Rectal smooth muscle tissue (tissue), 1 donor: ENCODE measurements around the gene PTPA.
A peak's percentile ranks its signal among the peaks of the same experiment; 100 is the strongest.

Source experiments
- H3K27ac ChIP-seq: one replicate; pipeline ENCODE4 v1.7.0; 2013; ENCODE audit warnings: low read depth, low read length, inconsistent platforms
- H3K27me3 ChIP-seq: one replicate; pipeline ENCODE4 v1.7.0; 2013; ENCODE audit warnings: low read length; ENCODE audit not compliant: control insufficient read depth, insufficient read depth
- H3K36me3 ChIP-seq: one replicate; pipeline ENCODE4 v1.7.0; 2013; ENCODE audit warnings: low read length; ENCODE audit not compliant: control insufficient read depth, insufficient read depth
- H3K4me1 ChIP-seq: one replicate; pipeline ENCODE4 v1.7.0; 2013; ENCODE audit warnings: low read length; ENCODE audit not compliant: control insufficient read depth, insufficient read depth
- H3K4me3 ChIP-seq: one replicate; pipeline ENCODE4 v1.7.0; 2013; ENCODE audit warnings: low read length
- H3K9ac ChIP-seq: one replicate; pipeline ENCODE4 v1.7.0; 2013; ENCODE audit warnings: low read length

Gene PTPA

DNA sequence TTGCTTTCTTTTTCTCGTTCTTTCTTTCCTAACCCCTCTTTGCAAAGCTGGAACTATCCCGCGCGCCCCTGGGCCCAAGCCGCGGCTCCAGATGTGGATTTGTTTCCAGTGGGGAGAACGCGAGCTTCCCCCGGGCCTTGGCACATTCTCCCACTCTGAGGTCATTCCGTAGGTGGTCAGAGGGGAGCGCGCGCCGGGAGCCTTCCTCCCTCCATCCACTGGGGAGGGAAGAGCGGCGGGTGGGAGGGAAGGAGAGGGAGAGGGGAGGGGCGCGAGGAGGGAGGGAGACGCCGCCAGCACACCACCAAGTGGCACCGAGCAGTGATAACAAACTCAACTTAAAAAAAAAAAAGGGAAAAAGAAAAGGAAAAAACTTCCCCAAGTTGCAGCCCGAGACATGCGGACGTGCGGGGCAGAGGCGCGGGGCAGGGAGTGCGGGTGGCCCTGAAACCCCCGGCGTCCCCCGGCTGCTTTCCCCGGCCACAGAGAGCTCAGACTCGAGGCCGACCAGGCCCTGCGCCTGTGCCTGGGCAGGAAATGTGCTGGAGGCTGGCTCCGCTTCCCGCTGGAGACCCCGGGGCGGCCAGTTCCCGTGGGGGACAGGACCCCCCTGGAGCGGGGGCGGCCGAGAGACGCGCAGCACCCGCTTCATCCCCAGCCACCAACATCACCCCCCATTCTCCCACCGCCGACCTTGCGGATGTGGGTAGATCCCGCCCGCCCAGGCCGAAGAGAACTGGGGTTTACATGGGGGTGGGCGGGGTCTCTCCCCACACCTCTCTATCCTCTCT is 63.7 kb downstream of the PTPA start:
- H3K36me3 ChIP-seq: no peaks in the 10 kb centered on the region
- peak overlapping the region; percentile 77 for H3K4me3 ChIP-seq
- peak overlapping the region; percentile 99 for H3K27ac ChIP-seq
- H3K4me1 ChIP-seq: peaks cover 3% of the 10 kb centered on the region
- H3K27me3 ChIP-seq: peaks cover 3% of the 10 kb centered on the region
- H3K9ac ChIP-seq: peak overlapping the region; percentile 87

DNA sequence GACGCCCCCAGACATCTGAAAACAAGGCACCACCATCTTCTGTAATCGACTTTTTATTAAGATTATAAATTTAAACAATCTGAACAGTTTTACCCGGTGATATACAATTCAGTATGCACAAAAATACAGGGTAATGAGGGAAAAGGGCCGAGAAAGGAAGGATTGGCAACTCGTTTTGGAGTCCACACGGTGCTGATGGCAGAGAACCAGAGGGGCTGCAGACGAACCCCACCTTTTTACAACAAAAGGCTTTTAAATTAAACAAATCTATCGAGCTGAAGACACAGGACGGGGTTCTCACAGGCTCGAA is 64.3 kb downstream of the PTPA start:
- H3K4me3 ChIP-seq: peak overlapping the region; percentile 77

DNA sequence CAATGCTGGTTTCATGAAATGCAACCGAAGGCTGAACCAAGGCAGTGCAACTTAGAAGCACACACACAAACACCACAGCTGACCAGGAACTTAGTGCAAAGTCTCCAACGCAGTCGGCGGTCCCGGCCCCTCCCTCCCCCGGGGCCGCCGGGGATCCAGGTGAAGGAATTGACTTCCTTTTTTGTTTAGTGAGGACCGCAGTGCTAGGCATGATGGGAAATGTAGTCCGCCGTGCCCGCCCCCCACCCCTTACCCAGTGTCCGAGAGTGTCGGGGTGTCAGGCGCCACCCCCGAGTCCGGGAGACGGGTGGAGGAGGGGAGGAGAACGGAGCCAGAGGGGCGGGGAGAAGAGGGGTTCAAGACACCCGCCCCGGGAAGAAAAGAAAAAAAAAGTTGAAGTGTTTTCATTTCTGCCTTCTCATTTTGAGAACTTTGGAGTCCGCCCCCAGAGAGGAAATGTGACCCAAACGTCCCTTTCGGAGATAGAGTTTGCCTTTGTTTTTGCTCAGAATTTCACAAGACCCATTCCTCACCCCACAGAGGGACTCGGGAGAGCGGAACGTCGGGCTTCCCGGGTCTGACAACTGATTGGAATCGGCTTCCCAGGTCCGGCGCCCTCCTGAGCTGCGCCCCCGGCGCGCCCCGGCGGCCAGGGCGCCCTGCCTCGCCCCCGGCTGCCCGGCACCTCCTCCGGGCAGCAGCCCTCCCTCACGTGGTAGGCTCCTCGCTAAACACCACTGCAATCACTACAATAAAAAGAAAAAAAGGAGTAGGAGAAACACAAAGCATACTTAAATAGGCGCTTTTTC is 64.8 kb downstream of the PTPA start:
- H3K27me3 ChIP-seq: peaks cover 3% of the 10 kb centered on the region
- peaks cover 3% of the 10 kb centered on the region for H3K4me1 ChIP-seq

More for the DNA sequence above, 64.3 kb downstream of the PTPA start:
- Histone ChIP-seq H3K27ac (peak overlapping the region; percentile 99), H3K9ac (peak overlapping the region; percentile 38), H3K36me3 (no peaks in the 10 kb centered on the region), H3K27me3 (peaks cover 3% of the 10 kb centered on the region), H3K4me1 (peaks cover 3% of the 10 kb centered on the region)

DNA sequence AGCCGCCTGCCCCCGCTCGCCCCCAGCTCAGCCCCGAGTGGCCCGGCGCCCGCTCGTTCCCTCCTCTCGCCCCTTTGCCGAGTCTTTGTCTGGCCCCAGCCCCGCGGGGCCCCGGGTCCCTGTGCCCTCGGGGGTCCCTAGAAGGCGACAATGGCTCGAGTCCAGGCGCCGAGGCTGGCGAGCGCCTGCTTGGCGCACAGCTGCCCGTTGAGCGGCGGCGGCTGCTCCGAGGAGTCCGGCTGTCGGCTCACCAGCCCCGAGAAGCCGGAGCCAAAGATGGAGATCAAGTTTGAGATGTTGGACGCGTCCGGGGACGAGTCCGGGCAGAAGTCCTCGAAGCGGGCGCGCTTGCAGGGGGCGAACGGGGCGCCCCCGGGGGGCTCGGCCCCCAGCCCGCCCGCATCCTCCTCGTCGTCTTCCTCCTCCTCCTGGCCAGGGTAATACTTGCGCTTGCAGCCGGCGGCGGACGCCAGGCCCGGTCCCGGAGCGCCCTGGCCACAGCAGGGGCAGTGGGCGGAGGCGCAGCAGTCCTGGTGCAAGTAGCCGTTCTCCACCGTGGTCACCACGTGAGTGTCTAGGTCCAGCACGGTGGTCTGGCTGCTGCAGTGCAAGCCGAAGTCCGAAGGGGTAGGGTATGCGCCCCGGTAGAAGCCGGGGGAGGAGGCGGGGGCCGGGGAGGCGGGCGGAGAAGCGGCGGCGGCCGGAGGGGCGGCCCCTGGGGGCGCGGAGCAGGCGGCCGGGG is 65.7 kb downstream of the PTPA start:
- peaks cover 3% of the 10 kb centered on the region for H3K4me1 ChIP-seq
- peak overlapping the region; percentile 99 for H3K27ac ChIP-seq
- peak overlapping the region; percentile 25 for H3K9ac ChIP-seq
- no peaks in the 10 kb centered on the region for H3K36me3 ChIP-seq
- H3K27me3 ChIP-seq: peaks cover 2% of the 10 kb centered on the region
- H3K4me3 ChIP-seq: peak overlapping the region; percentile 77

More for the DNA sequence above, 64.8 kb downstream of the PTPA start:
- Histone ChIP-seq H3K27ac (peak overlapping the region; percentile 99), H3K36me3 (no peaks in the 10 kb centered on the region), H3K9ac (peak overlapping the region; percentile 38), H3K4me3 (peak overlapping the region; percentile 77)

DNA sequence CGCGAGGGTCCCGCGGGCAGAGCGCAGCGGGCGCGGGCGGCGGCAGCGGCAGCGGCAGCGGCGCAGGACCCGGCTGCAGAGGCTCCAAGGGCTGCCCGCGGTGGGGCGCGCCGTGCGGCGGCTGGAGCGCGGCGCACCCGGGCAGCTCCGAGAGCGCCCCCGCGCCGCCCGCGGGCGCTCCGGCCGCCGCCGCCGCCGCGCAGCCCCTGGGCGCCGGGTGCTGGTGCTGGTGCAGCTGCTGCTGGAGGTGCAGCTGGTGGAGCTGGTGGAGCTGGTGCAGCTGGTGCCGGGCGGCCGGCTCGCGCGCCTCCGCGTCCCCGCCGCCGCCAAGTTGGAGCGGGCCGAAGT is 66.2 kb downstream of the PTPA start:
- Histone ChIP-seq H3K27me3 (no peaks in the 10 kb centered on the region), H3K4me3 (peak overlapping the region; percentile 85), H3K36me3 (no peaks in the 10 kb centered on the region), H3K4me1 (peaks cover 3% of the 10 kb centered on the region), H3K27ac (peak overlapping the region; percentile 60), H3K9ac (peak overlapping the region; percentile 49)

DNA sequence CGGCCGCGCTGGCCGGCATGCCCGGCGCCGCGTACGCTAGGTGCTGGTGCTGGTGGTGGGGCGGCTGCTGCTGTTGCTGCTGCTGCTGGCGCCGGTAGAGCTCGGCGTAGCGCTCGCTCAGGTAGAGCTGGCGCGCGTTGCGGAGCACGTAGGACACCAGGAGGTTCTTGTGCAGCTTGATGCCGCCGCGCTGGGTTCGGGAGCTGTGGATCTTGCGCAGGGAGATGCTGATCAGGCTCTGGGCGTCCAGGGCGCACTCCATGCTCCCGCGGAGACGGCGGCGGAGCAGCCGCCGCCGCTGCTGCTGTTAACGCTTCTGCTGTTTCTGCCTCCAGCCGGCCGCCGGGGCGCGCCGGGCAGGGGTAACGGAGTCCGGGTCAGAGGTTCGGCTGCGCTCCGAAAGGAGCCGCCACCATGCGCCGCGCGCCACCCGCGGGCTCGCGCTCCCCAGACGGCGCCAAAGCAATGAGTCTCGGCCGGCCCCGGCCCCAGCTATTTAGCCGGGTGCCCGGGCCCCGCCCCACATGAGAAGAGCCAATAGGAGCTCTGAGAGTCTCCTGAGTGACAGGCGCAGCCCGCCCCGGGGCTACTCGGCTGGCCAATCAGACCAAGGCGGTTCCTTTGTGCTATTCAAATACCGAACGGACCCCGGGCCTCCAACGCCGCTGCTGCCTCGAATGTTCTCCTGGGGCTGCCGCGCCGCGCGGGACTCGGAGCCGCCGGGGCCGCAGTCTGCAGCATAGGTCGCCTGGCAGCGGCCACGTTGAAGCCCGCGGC is 66.8 kb downstream of the PTPA start, which contains the start of gene IER5L:
TSS of gene IER5L (minus strand) at position 471 of the 777 bp plus-strand sequence. CDS start at position 262, 209 bp downstream.
- H3K4me1 ChIP-seq: peaks cover 3% of the 10 kb centered on the region
- H3K9ac ChIP-seq: peak within 1 kb of the TSS; percentile 49
- no peaks in the 10 kb centered on the region for H3K36me3 ChIP-seq
- peak within 1 kb of the TSS; percentile 85 for H3K4me3 ChIP-seq
- peak within 1 kb of the TSS; percentile 99 for H3K27ac ChIP-seq
- H3K27me3 ChIP-seq: no peaks in the 10 kb centered on the region

DNA sequence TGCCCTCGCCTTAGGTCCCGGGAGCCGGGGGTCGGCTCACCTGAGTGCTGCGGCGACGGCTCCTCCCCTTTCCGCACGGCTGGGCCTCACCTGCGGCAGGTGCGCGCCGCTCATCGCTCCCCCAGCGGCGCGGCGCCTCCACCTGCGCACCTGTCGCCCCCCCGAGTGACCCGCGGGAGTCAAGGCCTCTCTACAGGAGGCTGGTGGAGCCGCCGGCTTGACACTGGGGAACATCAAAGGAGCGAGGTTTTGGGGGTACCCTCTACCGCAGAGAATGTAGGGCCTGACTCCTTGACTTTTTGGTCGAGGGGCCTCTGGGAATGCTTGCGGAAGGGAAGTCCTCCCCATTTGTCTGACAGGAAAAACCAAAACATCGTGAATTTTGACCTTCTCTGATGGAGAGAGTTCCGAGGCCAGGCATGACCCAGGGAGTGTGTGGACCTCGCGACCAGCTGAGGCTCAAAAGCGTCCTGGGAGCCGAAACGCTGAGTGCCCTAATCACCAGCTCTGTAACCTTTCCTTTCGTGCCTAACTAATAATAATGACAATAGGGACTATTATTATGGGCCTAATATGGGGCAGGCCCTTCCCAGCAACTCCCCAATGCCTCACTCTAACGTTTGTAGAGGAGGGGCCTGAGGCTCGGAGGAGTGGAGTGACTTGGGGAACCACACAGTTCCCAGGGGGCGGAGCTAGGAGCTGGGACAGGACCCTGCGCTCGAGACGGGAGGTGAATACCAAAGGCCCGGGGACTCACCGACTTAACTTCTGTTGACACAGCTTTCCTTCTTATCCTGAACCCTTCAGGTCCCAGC is 67.6 kb downstream of the PTPA start:
- Histone ChIP-seq H3K27ac (no peak overlapping the region), H3K4me3 (peak overlapping the region; percentile 43), H3K4me1 (no peaks in the 10 kb centered on the region), H3K36me3 (no peaks in the 10 kb centered on the region), H3K27me3 (no peaks in the 10 kb centered on the region), H3K9ac (no peak overlapping the region)

DNA sequence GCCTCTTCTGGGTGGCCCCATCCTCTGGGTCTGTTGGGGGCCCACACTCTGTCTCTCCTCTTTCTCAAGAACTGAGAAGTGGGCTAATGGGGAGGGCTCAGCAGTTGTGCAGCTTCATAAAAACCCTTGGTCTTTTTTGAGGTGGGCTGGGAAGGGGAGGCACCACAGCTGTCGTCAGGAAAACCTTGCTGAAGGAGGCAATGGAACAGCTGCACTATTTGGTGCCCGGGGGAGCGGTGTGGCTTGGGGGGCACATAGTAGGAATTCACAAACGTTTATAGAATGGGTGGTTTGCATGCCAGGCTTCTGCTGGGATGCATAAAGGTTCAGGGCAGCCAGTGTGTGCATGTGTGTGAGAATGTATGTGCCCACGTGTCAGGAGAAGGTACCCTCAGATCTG is 70.0 kb downstream of the PTPA start:
- no peak overlapping the region for H3K27ac ChIP-seq
- H3K9ac ChIP-seq: no peak overlapping the region
- no peak overlapping the region for H3K4me3 ChIP-seq
- H3K36me3 ChIP-seq: no peaks in the 10 kb centered on the region
- H3K27me3 ChIP-seq: no peaks in the 10 kb centered on the region
- no peaks in the 10 kb centered on the region for H3K4me1 ChIP-seq

DNA sequence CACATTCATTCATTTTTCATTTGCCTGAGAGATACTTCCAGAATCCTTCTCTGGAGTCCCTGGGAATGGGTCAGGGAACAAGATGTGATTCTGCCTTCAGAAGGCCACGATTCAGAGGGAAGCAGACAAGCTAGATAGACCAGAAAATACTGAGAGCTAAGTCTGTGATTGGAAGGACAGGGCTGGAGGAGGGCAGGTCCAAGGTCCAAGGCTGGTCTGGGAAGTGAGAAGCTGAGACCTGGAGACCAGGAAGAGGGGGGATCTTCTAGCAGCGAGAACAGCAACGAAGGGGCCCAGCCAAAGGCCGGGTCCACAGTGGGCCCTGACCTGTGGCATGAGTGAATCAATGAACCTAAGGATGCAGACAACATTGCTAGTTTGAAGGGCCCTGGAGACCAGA is 70.9 kb downstream of the PTPA start:
- Histone ChIP-seq H3K27ac (no peak overlapping the region), H3K36me3 (no peaks in the 10 kb centered on the region), H3K4me1 (no peaks in the 10 kb centered on the region), H3K9ac (no peak overlapping the region), H3K27me3 (no peaks in the 10 kb centered on the region), H3K4me3 (no peak overlapping the region)

DNA sequence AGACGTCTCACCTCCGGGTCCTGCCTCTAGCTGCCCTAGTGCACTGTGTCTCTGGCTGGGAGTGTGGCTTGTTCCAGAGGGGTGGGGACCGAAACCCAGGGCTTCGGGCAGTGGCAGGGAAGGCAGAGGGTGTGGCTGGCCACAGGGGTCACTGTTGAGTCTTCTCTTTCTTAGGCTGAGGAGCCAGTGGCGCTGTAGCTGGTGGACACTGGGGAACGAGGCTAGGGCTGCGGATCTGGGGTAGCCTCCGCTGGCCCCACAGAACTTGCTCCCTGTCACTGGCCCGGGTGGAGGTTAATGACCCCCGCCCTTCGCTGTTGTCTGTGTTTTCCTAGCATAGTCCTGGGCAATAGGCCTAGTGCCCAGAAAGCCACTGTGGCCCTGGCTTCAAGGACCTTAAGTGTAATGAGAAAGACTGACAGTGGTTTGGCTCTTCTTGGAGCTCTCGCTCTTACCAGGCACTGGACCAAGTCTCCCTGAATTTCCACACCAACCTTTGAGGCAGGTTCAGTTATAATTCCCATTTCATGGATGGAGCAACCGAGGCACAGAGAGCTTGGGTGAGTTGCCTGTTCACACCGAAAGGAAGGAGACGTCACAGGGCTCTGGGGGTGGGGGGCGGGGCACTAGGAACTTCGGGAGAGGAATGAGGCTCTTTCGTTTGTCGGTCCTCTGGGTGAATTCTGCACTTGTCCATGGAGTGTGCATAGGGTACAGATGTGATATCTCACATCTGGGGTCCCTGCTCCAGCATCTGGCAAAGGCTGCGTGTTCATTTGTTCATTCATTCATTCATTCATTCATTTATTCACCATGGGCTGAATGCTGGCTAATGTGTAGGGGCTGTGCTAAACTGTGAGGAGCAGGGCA is 71.6 kb downstream of the PTPA start:
- Histone ChIP-seq H3K27me3 (no peaks in the 10 kb centered on the region), H3K27ac (no peak overlapping the region), H3K36me3 (no peaks in the 10 kb centered on the region), H3K9ac (no peak overlapping the region), H3K4me3 (no peak overlapping the region), H3K4me1 (no peaks in the 10 kb centered on the region)
